Pulmonary artery endothelial cell (primary cell): ENCODE results near the gene INTS13. TPM values are rescaled to one million over a fixed set of nuclear protein-coding genes. Genes with fewer than 3 reads are reported as not detected.
A peak's percentile ranks its signal among the peaks of the same experiment; 100 is the strongest.
"Not testable (repeated sequence)": the region's sequence is repeated elsewhere in the genome, so short reads cannot be mapped to it uniquely, and the experiment has no call there.

Experiments
- DNase-seq: peaks from one replicate; pipeline ENCODE4 v3.0.0-alpha.2; 2011; ENCODE audit warnings: low read depth, low spot score
- total RNA-seq: library from RNA; depleted of rRNA; stranded (reverse); fragments of >200 nt; gene quantifications from 2 replicates; pipeline ENCODE4 v1.2.3, GENCODE V29; 2014

INTS13 gene
- total RNA-seq, 1 donor from 2014 or later: 40.4 TPM

DNA sequence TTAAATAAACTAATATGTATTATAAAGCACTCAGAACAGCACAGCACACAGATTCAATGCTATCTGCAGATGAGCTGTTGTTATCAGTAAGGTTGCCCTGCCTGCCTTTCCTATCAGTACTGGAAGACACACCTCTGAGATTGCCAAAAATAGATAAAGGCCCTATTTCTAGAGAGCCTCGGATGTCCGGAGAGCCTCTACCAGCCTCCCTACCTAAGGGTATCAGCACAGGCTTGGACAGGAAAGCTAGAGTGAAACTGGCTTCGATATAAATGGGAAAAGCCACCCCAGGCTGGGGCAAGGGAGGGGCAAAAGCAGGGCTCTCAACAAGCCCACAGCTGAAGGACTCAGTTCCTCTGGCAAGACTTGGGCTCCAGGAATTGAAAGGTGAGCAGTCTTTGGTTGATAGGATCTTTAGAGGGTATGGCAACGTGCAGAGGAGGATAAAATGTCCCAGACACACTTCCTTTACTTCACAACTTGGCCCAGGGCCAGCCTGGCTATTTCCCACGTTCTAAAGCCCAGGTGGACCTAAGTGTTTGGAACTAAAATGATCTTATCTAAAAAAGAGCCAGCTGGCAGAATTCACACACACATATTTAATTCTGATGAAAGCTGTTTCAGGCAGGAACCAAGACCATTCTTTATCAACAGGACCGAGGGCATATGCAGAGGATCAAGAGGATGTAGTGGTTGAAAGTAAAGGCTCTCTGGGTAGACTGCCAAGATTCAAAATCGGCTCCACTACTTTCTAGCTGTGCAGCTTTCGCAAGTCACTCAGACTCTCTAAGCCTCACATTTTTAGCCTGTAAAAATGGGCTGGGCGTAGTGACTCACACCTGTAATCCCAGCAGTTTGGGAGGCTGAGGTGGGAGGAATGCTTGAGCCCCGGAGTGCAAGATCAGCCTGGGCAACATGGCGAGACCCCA is 67.0 kb downstream of the INTS13 start:
- peak; percentile 46 for DNase-seq

GRCh38 chr12:26869908-26870459 is 67.8 kb downstream of the INTS13 start:
- no peak for DNase-seq

DNA sequence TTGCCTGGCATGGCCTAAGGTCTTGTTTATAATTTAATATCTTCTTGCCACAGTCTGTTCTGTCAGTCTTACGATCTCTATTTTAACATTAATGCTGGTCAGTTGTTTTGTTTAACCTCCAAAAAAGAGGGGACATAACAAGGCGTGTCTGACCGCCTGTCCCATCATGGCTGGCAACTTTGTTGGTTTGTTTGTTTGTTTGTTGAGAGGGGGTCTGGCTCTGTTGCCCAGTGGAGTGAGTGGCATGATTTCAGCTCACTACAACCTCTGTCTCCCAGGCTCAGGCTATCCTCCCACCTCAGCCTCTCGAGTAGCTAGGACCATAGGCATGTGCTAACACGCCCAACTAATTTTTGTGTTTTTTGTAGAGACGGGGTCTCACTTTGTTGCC is 68.7 kb downstream of the INTS13 start:
- no peak for DNase-seq

GRCh38 chr12:26868447-26869103 is 69.2 kb downstream of the INTS13 start:
- DNase-seq: no peak

DNA sequence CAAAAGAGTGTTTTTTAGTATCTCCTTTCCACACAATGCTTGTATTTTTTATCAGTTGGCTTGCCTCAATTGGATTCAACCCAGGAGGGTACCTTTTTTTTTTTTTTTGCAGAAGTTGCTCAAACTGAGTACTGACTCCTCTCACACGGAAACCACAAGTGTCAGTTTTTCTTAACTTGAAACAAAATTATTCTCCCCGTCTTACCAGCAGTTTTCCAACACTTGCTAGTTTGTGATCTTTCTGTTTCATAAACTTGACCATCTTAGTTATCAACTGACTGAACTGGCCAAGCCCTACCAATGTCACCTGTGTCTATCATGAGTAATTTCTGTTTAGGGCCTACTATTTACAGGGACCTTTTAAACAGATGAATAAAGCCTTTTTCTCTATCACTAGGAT is 70.7 kb downstream of the INTS13 start:
- DNase-seq: no peak

DNA sequence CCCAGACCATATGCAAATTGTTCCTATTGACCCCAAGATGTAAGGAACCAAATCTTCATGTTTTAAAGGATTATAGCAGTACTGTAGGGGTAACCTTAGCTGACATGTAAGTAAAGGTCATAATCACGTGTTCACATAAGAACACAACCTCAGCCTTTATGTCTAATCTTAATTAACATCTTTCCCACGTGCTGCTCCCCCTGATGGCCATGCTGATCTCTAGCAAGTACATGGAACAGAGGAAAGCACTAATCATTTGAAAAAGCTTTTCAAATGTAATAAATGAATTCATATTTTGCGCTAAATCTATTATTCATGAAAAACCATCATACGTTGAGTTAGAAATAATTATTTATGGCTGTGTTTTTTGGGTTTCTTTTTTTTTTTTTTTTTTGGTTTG is 74.3 kb downstream of the INTS13 start:
- DNase-seq: no peak

DNA sequence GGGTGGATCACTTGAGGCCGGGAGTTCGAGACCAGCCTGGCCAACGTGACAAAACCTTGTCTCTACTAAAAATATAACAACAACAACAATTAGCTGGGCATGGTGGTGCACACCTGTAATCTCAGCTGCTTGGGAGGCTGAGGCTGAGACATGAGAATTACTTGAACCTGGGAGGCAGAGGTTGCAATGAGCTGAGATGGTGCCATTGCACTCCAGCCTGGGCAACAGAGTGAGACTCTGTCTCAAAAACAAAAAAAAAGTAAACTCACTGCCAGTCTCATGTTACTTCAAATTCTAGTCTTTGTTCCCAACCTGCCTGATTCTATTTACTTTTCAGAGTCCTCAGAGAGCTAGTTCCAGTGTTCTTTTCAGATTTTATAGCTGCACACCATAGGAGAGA is 75.0 kb downstream of the INTS13 start:
- not testable (repeated sequence) for DNase-seq

DNA sequence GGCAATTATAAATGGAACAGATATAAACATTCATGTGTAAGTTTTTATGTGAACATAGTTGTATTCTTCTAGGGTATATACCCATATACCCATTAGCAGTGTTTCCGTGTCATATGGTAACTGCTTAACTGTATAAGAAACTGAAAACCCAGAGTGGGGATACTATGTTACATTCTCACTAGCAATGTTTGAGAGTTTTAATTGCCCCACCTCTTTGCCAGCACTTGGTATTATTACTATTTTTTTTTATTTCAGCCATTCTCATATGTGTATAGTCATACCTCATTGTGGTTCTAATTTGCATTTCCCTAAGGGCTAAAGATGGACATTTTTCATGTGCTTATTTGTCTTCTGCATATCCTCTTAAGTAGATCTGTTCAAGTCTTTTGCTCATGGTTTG is 76.1 kb downstream of the INTS13 start:
- DNase-seq: no peak

- peak; percentile 74 for DNase-seq
These were observed 80.2 kb downstream of the INTS13 start for GRCh38 chr12:26857465-26858176.

GRCh38 chr12:26855337-26855736 is 82.4 kb downstream of the INTS13 start:
- DNase-seq: no peak

Other genes with a start within 250 kb of the INTS13 start
- 48.7 and 96.2 TPM in 2 replicates for gene ITPR2, start 104.8 kb downstream of the INTS13 start, total RNA-seq
- gene FGFR1OP2, start 489 bp upstream of the INTS13 start, total RNA-seq: 78.3 and 98.4 TPM in 2 replicates
- gene TM7SF3, start 76.4 kb upstream of the INTS13 start, total RNA-seq: 105 and 109 TPM in 2 replicates
- gene MED21, start 84.6 kb upstream of the INTS13 start, total RNA-seq: 38.2 and 56.8 TPM in 2 replicates
- not detected in 2 replicates for gene C12orf71, start 144.6 kb upstream of the INTS13 start, total RNA-seq